HG02884 (cell line): Measurements from ENCODE around the gene FAM181B.

Experiments used
- ATAC-seq: cut with Tn5 transposase; IDR thresholded peaks from one replicate; pipeline ENCODE4 v1.9.1; 2021; ENCODE audit warnings: mild to moderate bottlenecking, moderate library complexity; ENCODE audit not compliant: unreplicated experiment

FAM181B gene

GRCh38 chr11:82686211-82686610 lies 47.5 kb downstream of the FAM181B start:
- no peak for ATAC-seq

- ATAC-seq = no peak
These were observed 50.6 kb downstream of the FAM181B start for GRCh38 chr11:82683029-82683428.

- ATAC-seq = peak; percentile 88
These were observed 51.5 kb downstream of the FAM181B start for GRCh38 chr11:82682003-82682751.

- ATAC-seq = no peak
These were observed 53.4 kb downstream of the FAM181B start for GRCh38 chr11:82680252-82680651.
